Spleen (tissue), 11 donors: ENCODE results near the gene SRGN. TPM values are rescaled to one million over a fixed set of nuclear protein-coding genes. Genes with fewer than 3 reads are reported as not detected.

Source experiments
- DNase-seq: peaks from one replicate; pipeline ENCODE4 v3.0.0-alpha.2; 2020
- H3K27ac ChIP-seq, 8 donors: fragments of 200-600 bp; sonication (generic) in 7 of 8; 1 replicate in 4 of 8; 2 replicates in 4 of 8; pipeline versions ENCODE4 v1.5.0 to v1.8.0; 2016 to 2021; ENCODE audit warnings: inconsistent platforms in 4 of 8, mild to moderate bottlenecking in 4 of 8, moderate library complexity in 1 of 8
- H3K27me3 ChIP-seq, 7 donors: fragments of 200-600 bp; sonication (generic) in 6 of 7; replicated peaks in 1 of 7; 1 replicate in 4 of 7; 2 replicates in 3 of 7; pipeline versions ENCODE4 v1.5.0 to v1.8.0; 2016 to 2021; ENCODE audit warnings: inconsistent platforms in 3 of 7, mild to moderate bottlenecking in 1 of 7
- H3K36me3 ChIP-seq, 6 donors: fragments of 200-600 bp; sonication (generic) in 5 of 6; 1 replicate in 4 of 6; 2 replicates in 2 of 6; pipeline versions ENCODE4 v1.5.0 to v1.8.0; 2016 to 2021; ENCODE audit warnings: inconsistent platforms in 2 of 6
- H3K4me1 ChIP-seq, 6 donors: fragments of 200-600 bp; sonication (generic) in 5 of 6; 1 replicate in 3 of 6; 2 replicates in 3 of 6; pipeline versions ENCODE4 v1.5.0 to v1.8.0; 2016 to 2021; ENCODE audit warnings: inconsistent platforms in 3 of 6
- H3K4me3 ChIP-seq, 8 donors: fragments of 200-600 bp; sonication (generic) in 7 of 8; 1 replicate in 4 of 8; 2 replicates in 4 of 8; pipeline versions ENCODE4 v1.5.0 to v1.8.0; 2016 to 2021; ENCODE audit warnings: inconsistent platforms in 4 of 8, mild to moderate bottlenecking in 4 of 8, moderate library complexity in 2 of 8
- H3K9me3 ChIP-seq, 8 donors: fragments of 200-600 bp; sonication (generic) in 7 of 8; 1 replicate in 4 of 8; 2 replicates in 4 of 8; pipeline versions ENCODE4 v1.5.0 to v1.8.0; 2016 to 2021; ENCODE audit warnings: inconsistent platforms in 4 of 8
- CTCF ChIP-seq, 11 experiments: fragments of 200-600 bp in 7 of 11; fragments of 450-650 bp in 4 of 11; sonication (generic) in 4 of 11; IDR thresholded peaks in 8 of 11; conservative IDR thresholded peaks in 3 of 11; 1 replicate in 7 of 11; 2 replicates in 4 of 11; pipeline versions ENCODE4 v1.4.0 to v1.8.0; 2016 to 2021; ENCODE audit warnings: antibody characterized with exemption in 11 of 11, inconsistent platforms in 4 of 11, mild to moderate bottlenecking in 1 of 11
- POLR2A ChIP-seq, 3 donors: fragments of 450-650 bp; IDR thresholded peaks; one replicate each; pipeline ENCODE4 v1.5.1; 2017; ENCODE audit warnings: antibody characterized with exemption in 3 of 3, mild to moderate bottlenecking in 1 of 3
- POLR2AphosphoS5 ChIP-seq, 3 donors: sonication (generic); formaldehyde crosslinking; IDR thresholded peaks; one replicate each; pipeline ENCODE4 v1.5.1; 2017; ENCODE audit warnings: antibody characterized with exemption in 3 of 3
- WGBS, 5 donors: extraction: QIAGEN DNeasy Blood & Tissue Kit in 3 of 5; methylation state at CpG; one replicate each; pipeline versions ENCODE4 v1.1.5 to v1.1.7; 2013 to 2018; 5-methylcytosine and 5-hydroxymethylcytosine counted together
- intact Hi-C: fragments of 100-400 bp; cut with DNase I; formaldehyde crosslinking; loops from one replicate; pipeline ENCODE4 v1.15.0; 2023; ENCODE audit warnings: low total_unique reads
- polyA plus RNA-seq, 3 donors: library from polyadenylated mRNA; stranded (reverse); fragments of 200-250 nt; gene quantifications; one replicate each; pipeline ENCODE4 v1.2.1, GENCODE V29; 2013
- total RNA-seq, 7 donors: library from RNA; depleted of rRNA in 3 of 7; stranded (reverse); fragments of >200 nt in 3 of 7; fragmentation: NEBNext Ultra II Directional in 4 of 7; extraction: Animal tissue kit (Norgen Biotek cat#: 25700) in 4 of 7; gene quantifications; one replicate each; pipeline versions ENCODE4 v1.1.0 to v1.2.1, GENCODE V29; 2016 to 2021
- donor health status: healthy with polysubstance abuse.
- donor health status: DM: no; HTN: no; CAD: no; lungs with moderate emphysema.
- donor health status: DM: no; HTN: no; CAD: no.
- donor health status: Bipolar disorder and iron deficiency.
- donor health status: healthy.
- donor health status: DM: no; HTN: no; CAD: no.
- donor health status: DM: yes; HTN: yes; CAD: no.

The SRGN gene
- total and polyA plus RNA-seq, 10 donors = 123 to 1,009 (median 505) TPM

- H3K27me3 ChIP-seq = no peaks in the 10 kb centered on the region
- no peaks in the 10 kb centered on the region for H3K9me3 ChIP-seq
- no peak overlapping the region for H3K27ac ChIP-seq
- no peak for DNase-seq
- peaks cover 0 to 55% (median 15%) of the 10 kb centered on the region in 6 donors for H3K4me1 ChIP-seq
- 93 to 100% (median 94%) methylated on average over 1 of the region's 1 CpG for WGBS, 5 donors
- no peak overlapping the region for H3K4me3 ChIP-seq
- intact Hi-C loops = no loop called here
- TF ChIP-seq POLR2AphosphoS5 (IDR thresholded peaks at IDR 0.05) (no peak), CTCF (IDR thresholded peaks at IDR 0.05 in 8 of 11, conservative IDR thresholded peaks at IDR 0.05 in 3 of 11) (no peak), POLR2A (IDR thresholded peaks at IDR 0.05) (no peak)
- peaks cover 0 to 17% (median 0%) of the 10 kb centered on the region in 6 donors for H3K36me3 ChIP-seq
These were observed 57.4 kb downstream of the SRGN start for GRCh38 chr10:69145329-69145728.

GRCh38 chr10:69145864-69146263 is 58.0 kb downstream of the SRGN start:
- DNase-seq = no peak
- no peak overlapping the region for H3K4me3 ChIP-seq
- H3K36me3 ChIP-seq = peaks cover 0 to 17% (median 0%) of the 10 kb centered on the region in 6 donors
- intact Hi-C loops = no loop called here
- H3K9me3 ChIP-seq = no peaks in the 10 kb centered on the region
- 96 to 100% (median 98%) methylated on average over 8 of the region's 8 CpGs for WGBS, 5 donors
- peaks cover 0 to 49% (median 15%) of the 10 kb centered on the region in 6 donors for H3K4me1 ChIP-seq
- H3K27ac ChIP-seq = no peak overlapping the region
- no peaks in the 10 kb centered on the region for H3K27me3 ChIP-seq
- no peak for TF ChIP-seq POLR2AphosphoS5 (IDR thresholded peaks at IDR 0.05)
- no peak for TF ChIP-seq POLR2A (IDR thresholded peaks at IDR 0.05)
- TF ChIP-seq CTCF (IDR thresholded peaks at IDR 0.05 in 8 of 11, conservative IDR thresholded peaks at IDR 0.05 in 3 of 11) = no peak

- H3K9me3 ChIP-seq = no peaks in the 10 kb centered on the region
- no peak for DNase-seq
- no peak for TF ChIP-seq POLR2AphosphoS5 (IDR thresholded peaks at IDR 0.05)
- no peak for TF ChIP-seq POLR2A (IDR thresholded peaks at IDR 0.05)
- no peak for TF ChIP-seq CTCF (IDR thresholded peaks at IDR 0.05 in 8 of 11, conservative IDR thresholded peaks at IDR 0.05 in 3 of 11)
- intact Hi-C loops = no loop called here
- H3K4me3 ChIP-seq = no peak overlapping the region
- 29 to 34% (median 32%) methylated on average over 2 of the region's 2 CpGs for WGBS, 5 donors
- H3K4me1 ChIP-seq = peaks cover 0 to 42% (median 15%) of the 10 kb centered on the region in 6 donors
- H3K27me3 ChIP-seq = no peaks in the 10 kb centered on the region
- no peak overlapping the region for H3K27ac ChIP-seq
- peaks cover 0 to 12% (median 0%) of the 10 kb centered on the region in 6 donors for H3K36me3 ChIP-seq
These were observed 58.9 kb downstream of the SRGN start for GRCh38 chr10:69146759-69147158.

- 89 to 95% (median 94%) methylated on average over 3 of the region's 3 CpGs for WGBS, 5 donors
- H3K27ac ChIP-seq = no peak overlapping the region
- no peaks in the 10 kb centered on the region for H3K27me3 ChIP-seq
- intact Hi-C loops = no loop called here
- DNase-seq = no peak
- TF ChIP-seq POLR2AphosphoS5 (IDR thresholded peaks at IDR 0.05) = no peak
- TF ChIP-seq POLR2A (IDR thresholded peaks at IDR 0.05) = no peak
- no peak for TF ChIP-seq CTCF (IDR thresholded peaks at IDR 0.05 in 8 of 11, conservative IDR thresholded peaks at IDR 0.05 in 3 of 11)
- H3K9me3 ChIP-seq = no peaks in the 10 kb centered on the region
- H3K4me3 ChIP-seq = no peak overlapping the region
- peaks cover 0 to 21% (median 3%) of the 10 kb centered on the region in 6 donors for H3K36me3 ChIP-seq
- H3K4me1 ChIP-seq = peaks cover 0 to 14% (median 6%) of the 10 kb centered on the region in 6 donors
These were observed 64.1 kb downstream of the SRGN start for GRCh38 chr10:69151984-69152383.
